Vagina (tissue), 2 donors: ENCODE results near the gene RFTN2. TPM values are rescaled to one million over a fixed set of nuclear protein-coding genes. Genes with fewer than 3 reads are reported as not detected.

ENCODE experiments used
- DNase-seq, 2 donors: peaks; one replicate each; pipeline ENCODE4 v3.0.0-alpha.2; 2017; ENCODE audit errors: extremely low spot score in 2 of 2
- H3K27ac ChIP-seq: fragments of 200-600 bp; sonication (generic); one replicate; pipeline ENCODE4 v1.5.1; 2019
- H3K27me3 ChIP-seq: fragments of 200-600 bp; sonication (generic); one replicate; pipeline ENCODE4 v1.5.1; 2019
- H3K36me3 ChIP-seq, 2 donors: fragments of 200-600 bp; sonication (generic); one replicate each; pipeline ENCODE4 v1.5.1; 2017 to 2019
- H3K4me1 ChIP-seq: fragments of 200-600 bp; sonication (generic); one replicate; pipeline ENCODE4 v1.5.1; 2019
- H3K4me3 ChIP-seq, 2 donors: fragments of 200-600 bp; sonication (generic); 1 replicate in 1 of 2; 2 replicates in 1 of 2; pipeline ENCODE4 v1.5.1; 2016 to 2019
- H3K9me3 ChIP-seq: fragments of 200-600 bp; sonication (generic); one replicate; pipeline ENCODE4 v1.5.1; 2019
- CTCF ChIP-seq, 3 experiments: fragments of 450-650 bp in 2 of 3; fragments of 200-600 bp in 1 of 3; sonication (generic) in 1 of 3; IDR thresholded peaks; one replicate each; pipeline ENCODE4 v1.5.1; 2017 to 2019; ENCODE audit warnings: antibody characterized with exemption in 3 of 3, mild to moderate bottlenecking in 2 of 3, moderate library complexity in 2 of 3
- POLR2A ChIP-seq, 2 donors: fragments of 450-650 bp; IDR thresholded peaks; one replicate each; pipeline ENCODE4 v1.6.1; 2017; ENCODE audit warnings: antibody characterized with exemption in 2 of 2, mild to moderate bottlenecking in 2 of 2, moderate library complexity in 2 of 2
- POLR2AphosphoS5 ChIP-seq, 2 donors: sonication (generic); formaldehyde crosslinking; IDR thresholded peaks; one replicate each; pipeline ENCODE4 v1.9.0; 2017; ENCODE audit warnings: antibody characterized with exemption in 2 of 2, mild to moderate bottlenecking in 2 of 2, low read depth in 1 of 2; ENCODE audit not compliant: insufficient read depth in 1 of 2
- intact Hi-C: fragments of 100-400 bp; cut with DNase I; formaldehyde crosslinking; loops from one replicate; pipeline ENCODE4 v1.15.1; 2023
- total RNA-seq: library from RNA; depleted of rRNA; stranded (reverse); fragments of >200 nt; gene quantifications from one replicate; pipeline ENCODE4 v1.2.3, GENCODE V29; 2016

RFTN2 gene
- total RNA-seq, 1 donor from 2014 or later = 10.8 TPM

GRCh38 chr2:197677056-197677455 is 1.7 kb upstream of the RFTN2 start:
- intact Hi-C loops = no loop called here
- no peak for DNase-seq
- no peaks in the 10 kb centered on the region for H3K36me3 ChIP-seq
- no peaks in the 10 kb centered on the region for H3K9me3 ChIP-seq
- no peak overlapping the region for H3K4me3 ChIP-seq
- H3K27ac ChIP-seq = peak overlapping the region; percentile 86
- peaks cover 16% of the 10 kb centered on the region for H3K4me1 ChIP-seq
- TF ChIP-seq CTCF (IDR thresholded peaks at IDR 0.05) (no peak), POLR2AphosphoS5 (IDR thresholded peaks at IDR 0.05; ENCODE audit: insufficient read depth in 1 of 2, low read depth in 1 of 2) (no peak), POLR2A (IDR thresholded peaks at IDR 0.05) (no peak)
- no peaks in the 10 kb centered on the region for H3K27me3 ChIP-seq

DNA sequence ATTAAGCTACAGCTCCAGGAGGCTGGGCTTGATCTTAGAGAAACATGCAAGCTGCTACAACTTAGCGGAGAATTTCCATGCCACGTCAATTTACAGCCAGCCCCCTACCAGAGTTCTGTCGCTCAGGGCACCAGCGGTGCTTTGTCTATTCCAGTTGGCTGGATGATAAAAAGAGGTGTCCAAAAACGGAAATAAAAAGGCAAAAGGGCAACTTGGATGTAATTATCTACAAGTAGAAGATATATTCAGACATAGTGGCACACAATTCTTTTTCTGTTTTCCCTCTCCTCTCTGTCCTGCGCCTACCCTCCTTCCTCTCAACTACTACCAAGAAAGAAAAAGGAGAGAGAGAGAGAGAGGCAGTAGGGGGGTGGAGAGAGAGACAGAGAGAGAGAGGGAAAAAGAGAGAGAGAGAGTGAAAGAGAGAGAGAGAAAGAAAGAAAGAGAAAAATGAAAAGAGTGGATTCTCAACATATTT is 363 bp upstream of the RFTN2 start:
- TF ChIP-seq POLR2AphosphoS5 (IDR thresholded peaks at IDR 0.05; ENCODE audit: insufficient read depth in 1 of 2, low read depth in 1 of 2) (no peak), POLR2A (IDR thresholded peaks at IDR 0.05) (no peak), CTCF (IDR thresholded peaks at IDR 0.05) (no peak)

GRCh38 chr2:197674591-197674990 is 796 bp downstream of the RFTN2 start:
- no peak for DNase-seq
- Histone ChIP-seq H3K27me3 (no peaks in the 10 kb centered on the region), H3K4me1 (peaks cover 16% of the 10 kb centered on the region), H3K36me3 (no peaks in the 10 kb centered on the region), H3K9me3 (no peaks in the 10 kb centered on the region), H3K4me3 (peak overlapping the region; percentile 35 to 48), H3K27ac (peak overlapping the region; percentile 86)
- intact Hi-C loops = no loop called here
- TF ChIP-seq POLR2A (IDR thresholded peaks at IDR 0.05) (no peak), CTCF (IDR thresholded peaks at IDR 0.05) (no peak), POLR2AphosphoS5 (IDR thresholded peaks at IDR 0.05; ENCODE audit: insufficient read depth in 1 of 2, low read depth in 1 of 2) (peak in 1 of 2 donors; percentile 48)

More for the DNA sequence above, 363 bp upstream of the RFTN2 start:
- intact Hi-C loops = no loop called here
- H3K4me1 ChIP-seq = peaks cover 16% of the 10 kb centered on the region
- no peaks in the 10 kb centered on the region for H3K27me3 ChIP-seq
- DNase-seq = no peak
- H3K4me3 ChIP-seq = peak overlapping the region; percentile 35 to 48
- H3K36me3 ChIP-seq = no peaks in the 10 kb centered on the region
- H3K9me3 ChIP-seq = no peaks in the 10 kb centered on the region
- H3K27ac ChIP-seq = peak overlapping the region; percentile 86

DNA sequence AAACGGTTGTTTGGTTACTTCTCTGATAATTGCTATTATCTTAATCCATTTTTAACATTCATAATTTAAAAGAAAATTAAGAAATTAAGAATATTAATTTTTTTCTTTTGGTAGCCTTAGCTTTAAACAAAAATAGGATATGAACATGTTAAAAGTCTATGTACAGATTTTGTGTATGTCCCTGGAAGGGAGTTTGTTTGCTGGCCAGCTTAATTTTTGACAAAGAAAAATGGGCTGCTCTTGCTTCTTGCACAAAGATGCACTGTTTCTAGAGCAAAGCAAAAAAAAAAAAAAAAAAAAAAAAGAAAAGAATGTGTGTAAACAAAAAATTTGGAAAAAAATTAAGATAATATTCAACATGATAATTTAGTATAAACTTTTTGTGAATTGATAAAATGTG is 1.3 kb downstream of the RFTN2 start:
- Histone ChIP-seq H3K36me3 (no peaks in the 10 kb centered on the region), H3K4me1 (peaks cover 16% of the 10 kb centered on the region), H3K4me3 (peak overlapping the region in 1 of 2 donors; percentile 48), H3K27ac (peak overlapping the region; percentile 86), H3K27me3 (no peaks in the 10 kb centered on the region), H3K9me3 (no peaks in the 10 kb centered on the region)
- intact Hi-C loops = no loop called here
- no peak for DNase-seq
- TF ChIP-seq CTCF (IDR thresholded peaks at IDR 0.05) = no peak

- H3K4me1 ChIP-seq = peaks cover 16% of the 10 kb centered on the region
- H3K36me3 ChIP-seq = no peaks in the 10 kb centered on the region
- intact Hi-C loops = no loop called here
- TF ChIP-seq POLR2AphosphoS5 (IDR thresholded peaks at IDR 0.05; ENCODE audit: insufficient read depth in 1 of 2, low read depth in 1 of 2) (no peak), CTCF (IDR thresholded peaks at IDR 0.05) (no peak), POLR2A (IDR thresholded peaks at IDR 0.05) (no peak)
- no peak for DNase-seq
- no peaks in the 10 kb centered on the region for H3K27me3 ChIP-seq
- H3K27ac ChIP-seq = peak overlapping the region; percentile 32
- H3K4me3 ChIP-seq = peak overlapping the region; percentile 14 to 48
- no peaks in the 10 kb centered on the region for H3K9me3 ChIP-seq
Measured at GRCh38 chr2:197673606-197674005, 1.8 kb downstream of the RFTN2 start.
